Mucosa of rectum (tissue), 2 donors: ENCODE measurements around the gene ATP1B3.

Source experiments
- H3K27ac ChIP-seq, 2 donors: one replicate each; pipeline ENCODE4 v1.7.0; 2013; ENCODE audit warnings: inconsistent platforms in 2 of 2, low read depth in 2 of 2, low read length in 2 of 2
- H3K27me3 ChIP-seq, 2 donors: one replicate each; pipeline ENCODE4 v1.7.0; 2013; ENCODE audit warnings: low read length in 2 of 2; ENCODE audit not compliant: control insufficient read depth in 2 of 2, insufficient read depth in 2 of 2
- H3K36me3 ChIP-seq, 2 donors: one replicate each; pipeline ENCODE4 v1.7.0; 2013; ENCODE audit warnings: low read length in 2 of 2; ENCODE audit not compliant: control insufficient read depth in 2 of 2, insufficient read depth in 2 of 2
- H3K4me1 ChIP-seq, 2 donors: one replicate each; pipeline ENCODE4 v1.7.0; 2013; ENCODE audit warnings: low read length in 2 of 2, mild to moderate bottlenecking in 1 of 2; ENCODE audit not compliant: control insufficient read depth in 2 of 2, insufficient read depth in 2 of 2
- H3K4me3 ChIP-seq, 2 donors: one replicate each; pipeline ENCODE4 v1.7.0; 2013; ENCODE audit warnings: low read length in 2 of 2
- H3K9ac ChIP-seq, 2 donors: one replicate each; pipeline ENCODE4 v1.7.0; 2013; ENCODE audit warnings: low read length in 2 of 2, low read depth in 1 of 2, mild to moderate bottlenecking in 1 of 2
- H3K9me3 ChIP-seq, 2 donors: one replicate each; pipeline ENCODE4 v1.7.0; 2013; ENCODE audit warnings: low read length in 2 of 2; ENCODE audit not compliant: control insufficient read depth in 2 of 2
- donor health status: healthy.
- donor health status: Normal muscosa, but diverticular disease.

Gene ATP1B3

DNA sequence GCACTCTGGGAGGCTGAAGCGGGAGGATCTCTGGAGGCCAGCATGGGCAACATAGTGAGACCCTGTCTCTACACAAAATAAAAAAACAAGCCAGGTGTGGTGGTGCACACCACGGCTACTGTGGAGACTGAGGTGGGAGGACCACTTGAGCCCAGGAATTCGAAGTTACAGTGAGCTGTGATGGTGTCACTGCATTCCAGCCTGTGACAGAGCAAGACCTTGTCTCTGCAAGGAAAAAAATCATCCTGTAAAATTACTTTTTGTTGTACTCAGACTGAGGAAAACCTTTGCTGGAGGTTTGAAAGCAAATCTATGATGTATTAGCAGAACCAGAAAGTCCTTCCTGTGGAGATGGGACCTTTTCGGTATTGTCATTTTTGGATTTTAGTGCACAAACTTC, 63.3 kb downstream of the ATP1B3 start:
- Histone ChIP-seq H3K27me3 (no peaks in the 10 kb centered on the region), H3K4me3 (peak overlapping the region in 1 of 2 donors; percentile 31), H3K27ac (peak overlapping the region; percentile 72 to 77), H3K4me1 (peaks cover 17 to 27% of the 10 kb centered on the region in 2 donors), H3K36me3 (no peaks in the 10 kb centered on the region), H3K9ac (no peak overlapping the region), H3K9me3 (no peaks in the 10 kb centered on the region)

DNA sequence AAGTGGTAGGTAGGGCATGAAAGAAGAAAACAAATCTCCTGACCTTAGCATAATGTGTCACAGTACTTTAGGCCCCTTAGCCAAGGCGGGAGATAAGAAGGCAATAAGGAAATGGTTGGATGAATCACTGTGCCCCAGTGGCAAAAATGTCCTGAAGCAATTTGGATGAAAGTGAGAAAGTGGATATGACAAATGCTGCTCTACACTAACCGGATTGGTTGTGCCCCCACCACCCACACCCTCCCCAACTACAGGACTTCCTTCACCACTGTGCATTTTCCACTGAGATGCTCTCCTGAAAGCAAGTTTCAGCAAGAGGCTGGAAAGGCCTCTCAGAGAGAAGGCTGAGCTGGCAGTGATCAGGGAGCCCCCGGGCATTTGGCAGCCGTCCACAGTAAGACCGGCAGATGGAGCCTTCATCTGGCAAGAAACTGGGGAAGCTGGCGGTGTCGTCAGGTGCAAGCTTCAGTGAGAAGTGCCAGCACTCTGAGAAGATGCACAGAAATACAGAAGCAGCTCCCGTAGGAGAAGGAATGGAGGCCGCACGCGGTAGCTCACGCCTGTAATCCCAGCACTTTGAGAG, 63.8 kb downstream of the ATP1B3 start:
- Histone ChIP-seq H3K36me3 (no peaks in the 10 kb centered on the region), H3K4me1 (peaks cover 17 to 27% of the 10 kb centered on the region in 2 donors), H3K27ac (peak overlapping the region; percentile 72 to 77), H3K9me3 (no peaks in the 10 kb centered on the region), H3K27me3 (no peaks in the 10 kb centered on the region), H3K9ac (peak overlapping the region in 1 of 2 donors; percentile 9), H3K4me3 (peak overlapping the region; percentile 9 to 31)

GRCh38 chr3:141941093-141941492, 64.7 kb downstream of the ATP1B3 start:
- Histone ChIP-seq H3K36me3 (no peaks in the 10 kb centered on the region), H3K9ac (peak overlapping the region in 1 of 2 donors; percentile 9), H3K4me1 (peaks cover 17 to 27% of the 10 kb centered on the region in 2 donors), H3K27ac (peak overlapping the region; percentile 77 to 80), H3K9me3 (no peaks in the 10 kb centered on the region), H3K4me3 (peak overlapping the region in 1 of 2 donors; percentile 39), H3K27me3 (no peaks in the 10 kb centered on the region)

- Histone ChIP-seq H3K27ac (peak overlapping the region in 1 of 2 donors; percentile 77), H3K9me3 (no peaks in the 10 kb centered on the region)
Observed at GRCh38 chr3:141942006-141942405, 65.6 kb downstream of the ATP1B3 start.

GRCh38 chr3:141945726-141946485, 69.5 kb downstream of the ATP1B3 start:
- no peaks in the 10 kb centered on the region for H3K36me3 ChIP-seq
- no peak overlapping the region for H3K4me3 ChIP-seq
- H3K4me1 ChIP-seq: peaks cover 8 to 16% of the 10 kb centered on the region in 2 donors
- no peak overlapping the region for H3K9ac ChIP-seq
- H3K9me3 ChIP-seq: no peaks in the 10 kb centered on the region
- H3K27me3 ChIP-seq: no peaks in the 10 kb centered on the region
- no peak overlapping the region for H3K27ac ChIP-seq

More at GRCh38 chr3:141942006-141942405, 65.6 kb downstream of the ATP1B3 start:
- Histone ChIP-seq H3K36me3 (no peaks in the 10 kb centered on the region), H3K4me1 (peaks cover 17 to 27% of the 10 kb centered on the region in 2 donors), H3K9ac (no peak overlapping the region), H3K27me3 (no peaks in the 10 kb centered on the region), H3K4me3 (no peak overlapping the region)

DNA sequence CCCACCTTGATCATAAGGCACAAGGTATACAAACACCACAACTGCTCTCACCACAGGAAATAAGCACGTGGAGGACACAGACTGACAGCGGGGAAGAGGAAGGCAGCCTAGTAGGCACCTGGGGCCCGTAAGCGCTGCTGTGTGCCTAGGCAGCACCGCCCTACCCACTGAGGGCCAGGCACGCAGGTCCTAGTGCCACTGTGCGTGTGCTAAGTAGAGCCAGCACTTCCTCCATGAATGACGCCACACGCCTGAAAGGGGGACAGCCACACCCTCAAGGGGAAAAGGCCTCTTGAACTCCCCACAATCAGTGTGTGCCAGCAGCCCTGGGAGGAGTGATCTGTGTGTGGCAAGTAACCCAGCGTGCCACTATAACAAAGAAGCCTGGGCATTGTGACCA, 73.0 kb downstream of the ATP1B3 start:
- no peak overlapping the region for H3K4me3 ChIP-seq
- no peaks in the 10 kb centered on the region for H3K27me3 ChIP-seq
- no peak overlapping the region for H3K27ac ChIP-seq
- peaks cover 0 to 3% of the 10 kb centered on the region in 2 donors for H3K36me3 ChIP-seq
- no peaks in the 10 kb centered on the region for H3K9me3 ChIP-seq
- peaks cover 4 to 11% of the 10 kb centered on the region in 2 donors for H3K4me1 ChIP-seq
- H3K9ac ChIP-seq: no peak overlapping the region

GRCh38 chr3:141949972-141950371, 73.5 kb downstream of the ATP1B3 start:
- Histone ChIP-seq H3K27me3 (no peaks in the 10 kb centered on the region), H3K4me3 (no peak overlapping the region), H3K36me3 (peaks cover 0 to 3% of the 10 kb centered on the region in 2 donors), H3K27ac (no peak overlapping the region), H3K4me1 (peaks cover 4 to 11% of the 10 kb centered on the region in 2 donors), H3K9me3 (no peaks in the 10 kb centered on the region), H3K9ac (no peak overlapping the region)

- Histone ChIP-seq H3K27me3 (no peaks in the 10 kb centered on the region), H3K4me3 (peak overlapping the region in 1 of 2 donors; percentile 16), H3K27ac (no peak overlapping the region), H3K4me1 (peaks cover 4 to 11% of the 10 kb centered on the region in 2 donors), H3K36me3 (peaks cover 0 to 3% of the 10 kb centered on the region in 2 donors), H3K9me3 (no peaks in the 10 kb centered on the region), H3K9ac (no peak overlapping the region)
Observed at GRCh38 chr3:141950572-141951493, 74.4 kb downstream of the ATP1B3 start.

DNA sequence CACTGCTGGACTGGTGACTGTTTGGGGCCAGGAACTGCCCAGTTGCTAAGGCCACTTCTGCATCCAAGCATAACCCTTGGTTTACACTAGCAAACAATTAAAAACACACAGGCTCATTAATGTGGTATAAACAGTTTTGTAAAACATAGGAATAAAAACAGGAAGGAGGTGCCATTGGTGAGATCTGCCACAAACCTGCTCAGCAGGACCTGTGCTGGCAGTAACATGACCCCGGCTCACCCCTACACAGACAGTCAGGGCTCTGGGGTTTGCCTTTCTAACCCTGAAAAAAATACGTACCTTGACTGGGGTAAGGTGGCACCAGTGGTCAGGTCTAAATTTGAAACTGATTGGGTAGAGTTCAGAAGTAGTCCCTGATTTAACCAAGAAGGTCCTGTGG, 76.2 kb downstream of the ATP1B3 start:
- peaks cover 4 to 11% of the 10 kb centered on the region in 2 donors for H3K4me1 ChIP-seq
- H3K4me3 ChIP-seq: no peak overlapping the region
- peaks cover 4 to 5% of the 10 kb centered on the region in 2 donors for H3K36me3 ChIP-seq
- no peaks in the 10 kb centered on the region for H3K27me3 ChIP-seq
- H3K9me3 ChIP-seq: no peaks in the 10 kb centered on the region
- no peak overlapping the region for H3K27ac ChIP-seq
- H3K9ac ChIP-seq: no peak overlapping the region
